ENCODE measurements around the gene CACNA2D4. TPM values are rescaled to one million over a fixed set of nuclear protein-coding genes. Genes with fewer than 3 reads are reported as not detected.

Gene CACNA2D4
- polyA plus RNA-seq, 2 donors = 0.84 to 0.89 TPM

- H3K27me3 ChIP-seq (ENCODE audit: control insufficient read depth in 1 of 2, insufficient read depth in 2 of 2, low read length in 2 of 2) = no peaks in the 10 kb centered on the region
- no peaks in the 10 kb centered on the region for H3K36me3 ChIP-seq (ENCODE audit: control insufficient read depth in 2 of 2, insufficient read depth in 2 of 2, low read length in 1 of 2)
- H3K4me1 ChIP-seq (ENCODE audit: control insufficient read depth in 2 of 2, insufficient read depth in 2 of 2, low read length in 1 of 2) = no peaks in the 10 kb centered on the region
- WGBS, 2 donors = 79 to 81% methylated on average over 6 of the region's 6 CpGs
- H3K27ac ChIP-seq (ENCODE audit: low read depth in 2 of 2, low read length in 1 of 2) = no peak overlapping the region
- no peak overlapping the region for H3K4me3 ChIP-seq (ENCODE audit: low read depth in 1 of 2, low read length in 2 of 2)
- peaks cover 0 to under 1% of the 10 kb centered on the region in 2 donors for H3K9me3 ChIP-seq (ENCODE audit: control insufficient read depth in 2 of 2, insufficient read depth in 1 of 2, low read depth in 1 of 2, low read length in 1 of 2)
Measured at GRCh38 chr12:1848745-1849144, 69.7 kb downstream of the CACNA2D4 start.

GRCh38 chr12:1848146-1848545 lies 70.3 kb downstream of the CACNA2D4 start:
- Histone ChIP-seq H3K27me3 (ENCODE audit: control insufficient read depth in 1 of 2, insufficient read depth in 2 of 2, low read length in 2 of 2) (no peaks in the 10 kb centered on the region), H3K4me1 (ENCODE audit: control insufficient read depth in 2 of 2, insufficient read depth in 2 of 2, low read length in 1 of 2) (no peaks in the 10 kb centered on the region), H3K27ac (ENCODE audit: low read depth in 2 of 2, low read length in 1 of 2) (no peak overlapping the region), H3K36me3 (ENCODE audit: control insufficient read depth in 2 of 2, insufficient read depth in 2 of 2, low read length in 1 of 2) (no peaks in the 10 kb centered on the region), H3K4me3 (ENCODE audit: low read depth in 1 of 2, low read length in 2 of 2) (no peak overlapping the region), H3K9me3 (ENCODE audit: control insufficient read depth in 2 of 2, insufficient read depth in 1 of 2, low read depth in 1 of 2, low read length in 1 of 2) (no peaks in the 10 kb centered on the region)
- 70 to 75% methylated on average over 10 of the region's 10 CpGs for WGBS, 2 donors

- H3K4me3 ChIP-seq (ENCODE audit: low read depth in 1 of 2, low read length in 2 of 2) = no peak overlapping the region
Measured at GRCh38 chr12:1847411-1847810, 71.0 kb downstream of the CACNA2D4 start.

GRCh38 chr12:1846421-1847405 lies 71.7 kb downstream of the CACNA2D4 start:
- Histone ChIP-seq H3K27ac (ENCODE audit: low read depth in 2 of 2, low read length in 1 of 2) (no peak overlapping the region), H3K36me3 (ENCODE audit: control insufficient read depth in 2 of 2, insufficient read depth in 2 of 2, low read length in 1 of 2) (no peaks in the 10 kb centered on the region), H3K9me3 (ENCODE audit: control insufficient read depth in 2 of 2, insufficient read depth in 1 of 2, low read depth in 1 of 2, low read length in 1 of 2) (no peaks in the 10 kb centered on the region), H3K4me3 (ENCODE audit: low read depth in 1 of 2, low read length in 2 of 2) (no peak overlapping the region), H3K27me3 (ENCODE audit: control insufficient read depth in 1 of 2, insufficient read depth in 2 of 2, low read length in 2 of 2) (no peaks in the 10 kb centered on the region), H3K4me1 (ENCODE audit: control insufficient read depth in 2 of 2, insufficient read depth in 2 of 2, low read length in 1 of 2) (no peaks in the 10 kb centered on the region)
- WGBS, 2 donors = 79 to 82% methylated on average over 24 of the region's 24 CpGs

More at GRCh38 chr12:1847411-1847810, 71.0 kb downstream of the CACNA2D4 start:
- Histone ChIP-seq H3K9me3 (ENCODE audit: control insufficient read depth in 2 of 2, insufficient read depth in 1 of 2, low read depth in 1 of 2, low read length in 1 of 2) (no peaks in the 10 kb centered on the region), H3K4me1 (ENCODE audit: control insufficient read depth in 2 of 2, insufficient read depth in 2 of 2, low read length in 1 of 2) (no peaks in the 10 kb centered on the region), H3K27me3 (ENCODE audit: control insufficient read depth in 1 of 2, insufficient read depth in 2 of 2, low read length in 2 of 2) (no peaks in the 10 kb centered on the region), H3K27ac (ENCODE audit: low read depth in 2 of 2, low read length in 1 of 2) (no peak overlapping the region), H3K36me3 (ENCODE audit: control insufficient read depth in 2 of 2, insufficient read depth in 2 of 2, low read length in 1 of 2) (no peaks in the 10 kb centered on the region)
- 60 to 72% methylated on average over 4 of the region's 4 CpGs for WGBS, 2 donors

GRCh38 chr12:1845886-1846285 lies 72.6 kb downstream of the CACNA2D4 start:
- WGBS, 2 donors = 89 to 91% methylated on average over 5 of the region's 5 CpGs
- Histone ChIP-seq H3K27ac (ENCODE audit: low read depth in 2 of 2, low read length in 1 of 2) (no peak overlapping the region), H3K4me1 (ENCODE audit: control insufficient read depth in 2 of 2, insufficient read depth in 2 of 2, low read length in 1 of 2) (no peaks in the 10 kb centered on the region), H3K9me3 (ENCODE audit: control insufficient read depth in 2 of 2, insufficient read depth in 1 of 2, low read depth in 1 of 2, low read length in 1 of 2) (no peaks in the 10 kb centered on the region), H3K4me3 (ENCODE audit: low read depth in 1 of 2, low read length in 2 of 2) (no peak overlapping the region), H3K36me3 (ENCODE audit: control insufficient read depth in 2 of 2, insufficient read depth in 2 of 2, low read length in 1 of 2) (no peaks in the 10 kb centered on the region), H3K27me3 (ENCODE audit: control insufficient read depth in 1 of 2, insufficient read depth in 2 of 2, low read length in 2 of 2) (no peaks in the 10 kb centered on the region)

DNA sequence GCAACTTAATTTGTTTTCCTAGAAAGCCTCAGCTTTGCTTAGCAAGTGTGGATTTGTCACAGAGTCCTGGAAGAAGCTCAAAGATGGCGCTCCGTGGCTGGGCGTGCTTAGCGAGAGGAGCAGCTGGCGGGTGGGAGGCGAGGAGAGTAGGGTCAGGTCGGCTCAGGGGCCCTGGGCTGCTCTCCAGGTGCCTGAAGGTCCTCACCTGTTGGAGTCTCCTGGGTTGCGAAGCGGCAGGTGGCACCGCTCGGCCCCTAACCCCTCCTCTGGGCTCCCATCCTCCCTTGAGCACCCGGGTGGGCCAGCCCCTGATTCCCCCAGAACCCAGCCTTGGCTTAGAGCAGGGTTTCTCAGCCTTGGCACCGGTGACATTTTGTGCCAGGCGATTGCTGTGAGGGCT lies 73.0 kb downstream of the CACNA2D4 start:
- WGBS, 2 donors = 74 to 79% methylated on average over 13 to 14 of the region's 14 CpGs
- Histone ChIP-seq H3K4me3 (ENCODE audit: low read depth in 1 of 2, low read length in 2 of 2) (no peak overlapping the region), H3K27me3 (ENCODE audit: control insufficient read depth in 1 of 2, insufficient read depth in 2 of 2, low read length in 2 of 2) (no peaks in the 10 kb centered on the region), H3K27ac (ENCODE audit: low read depth in 2 of 2, low read length in 1 of 2) (no peak overlapping the region), H3K9me3 (ENCODE audit: control insufficient read depth in 2 of 2, insufficient read depth in 1 of 2, low read depth in 1 of 2, low read length in 1 of 2) (no peaks in the 10 kb centered on the region), H3K4me1 (ENCODE audit: control insufficient read depth in 2 of 2, insufficient read depth in 2 of 2, low read length in 1 of 2) (no peaks in the 10 kb centered on the region), H3K36me3 (ENCODE audit: control insufficient read depth in 2 of 2, insufficient read depth in 2 of 2, low read length in 1 of 2) (no peaks in the 10 kb centered on the region)

- Histone ChIP-seq H3K4me1 (ENCODE audit: control insufficient read depth in 2 of 2, insufficient read depth in 2 of 2, low read length in 1 of 2) (no peaks in the 10 kb centered on the region), H3K4me3 (ENCODE audit: low read depth in 1 of 2, low read length in 2 of 2) (no peak overlapping the region), H3K36me3 (ENCODE audit: control insufficient read depth in 2 of 2, insufficient read depth in 2 of 2, low read length in 1 of 2) (no peaks in the 10 kb centered on the region), H3K27ac (ENCODE audit: low read depth in 2 of 2, low read length in 1 of 2) (no peak overlapping the region), H3K9me3 (ENCODE audit: control insufficient read depth in 2 of 2, insufficient read depth in 1 of 2, low read depth in 1 of 2, low read length in 1 of 2) (no peaks in the 10 kb centered on the region), H3K27me3 (ENCODE audit: control insufficient read depth in 1 of 2, insufficient read depth in 2 of 2, low read length in 2 of 2) (no peaks in the 10 kb centered on the region)
- 47 to 56% methylated on average over 11 to 12 of the region's 12 CpGs for WGBS, 2 donors
Measured at GRCh38 chr12:1844661-1845409, 73.6 kb downstream of the CACNA2D4 start.

- H3K4me1 ChIP-seq (ENCODE audit: control insufficient read depth in 2 of 2, insufficient read depth in 2 of 2, low read length in 1 of 2) = no peaks in the 10 kb centered on the region
- no peaks in the 10 kb centered on the region for H3K9me3 ChIP-seq (ENCODE audit: control insufficient read depth in 2 of 2, insufficient read depth in 1 of 2, low read depth in 1 of 2, low read length in 1 of 2)
- 76% methylated on average over 10 of the region's 10 CpGs for WGBS, 2 donors
- no peak overlapping the region for H3K4me3 ChIP-seq (ENCODE audit: low read depth in 1 of 2, low read length in 2 of 2)
- H3K36me3 ChIP-seq (ENCODE audit: control insufficient read depth in 2 of 2, insufficient read depth in 2 of 2, low read length in 1 of 2) = no peaks in the 10 kb centered on the region
- H3K27me3 ChIP-seq (ENCODE audit: control insufficient read depth in 1 of 2, insufficient read depth in 2 of 2, low read length in 2 of 2) = no peaks in the 10 kb centered on the region
- no peak overlapping the region for H3K27ac ChIP-seq (ENCODE audit: low read depth in 2 of 2, low read length in 1 of 2)
Measured at GRCh38 chr12:1844223-1844622, 74.2 kb downstream of the CACNA2D4 start.

GRCh38 chr12:1843641-1844005 lies 74.8 kb downstream of the CACNA2D4 start:
- Histone ChIP-seq H3K4me3 (ENCODE audit: low read depth in 1 of 2, low read length in 2 of 2) (no peak overlapping the region), H3K9me3 (ENCODE audit: control insufficient read depth in 2 of 2, insufficient read depth in 1 of 2, low read depth in 1 of 2, low read length in 1 of 2) (no peaks in the 10 kb centered on the region), H3K4me1 (ENCODE audit: control insufficient read depth in 2 of 2, insufficient read depth in 2 of 2, low read length in 1 of 2) (no peaks in the 10 kb centered on the region), H3K27ac (ENCODE audit: low read depth in 2 of 2, low read length in 1 of 2) (no peak overlapping the region), H3K27me3 (ENCODE audit: control insufficient read depth in 1 of 2, insufficient read depth in 2 of 2, low read length in 2 of 2) (no peaks in the 10 kb centered on the region), H3K36me3 (ENCODE audit: control insufficient read depth in 2 of 2, insufficient read depth in 2 of 2, low read length in 1 of 2) (no peaks in the 10 kb centered on the region)
- whole genome bisulfite sequencing, 2 donors = 53 to 72% methylated on average over 3 of the region's 3 CpGs

Measured in esophagus (tissue), 2 donors.